Ovary (tissue), 9 donors: Measurements from ENCODE around the gene EHHADH. TPM values are rescaled to one million over a fixed set of nuclear protein-coding genes. Genes with fewer than 3 reads are reported as not detected.

Experiments used
- DNase-seq, 5 donors: peaks; one replicate each; pipeline ENCODE4 v3.0.0-alpha.2; 2019 to 2020
- H3K27ac ChIP-seq, 2 donors: fragments of 200-600 bp; one replicate each; pipeline versions ENCODE4 v1.5.1 to v1.8.0; 2019 to 2022
- H3K27me3 ChIP-seq: fragments of 200-600 bp; one replicate; pipeline ENCODE4 v1.8.0; 2022
- H3K36me3 ChIP-seq: fragments of 200-600 bp; sonication (generic); one replicate; pipeline ENCODE4 v1.5.1; 2019
- H3K4me1 ChIP-seq: one replicate; pipeline ENCODE4 v1.8.1; 2013; ENCODE audit warnings: mild to moderate bottlenecking, moderate library complexity; ENCODE audit not compliant: insufficient read depth
- H3K4me3 ChIP-seq: fragments of 200-600 bp; sonication (generic); one replicate; pipeline ENCODE4 v1.5.1; 2017
- H3K9me3 ChIP-seq, 2 donors: fragments of 200-600 bp in 1 of 2; sonication (generic) in 1 of 2; one replicate each; pipeline versions ENCODE4 v1.5.1 to v1.8.1; 2013 to 2019; ENCODE audit warnings: mild to moderate bottlenecking in 1 of 2, moderate library complexity in 1 of 2
- EP300 ChIP-seq: sonication (generic); formaldehyde crosslinking; IDR thresholded peaks from one replicate; pipeline ENCODE4 v1.6.1; 2017; ENCODE audit warnings: antibody characterized with exemption
- POLR2A ChIP-seq: fragments of 450-650 bp; IDR thresholded peaks from one replicate; pipeline ENCODE4 v1.6.1; 2017; ENCODE audit warnings: antibody characterized with exemption, mild to moderate bottlenecking, moderate library complexity
- WGBS, 3 donors: extraction: QIAGEN DNeasy Blood & Tissue Kit in 1 of 3; methylation state at CpG; one replicate each; pipeline versions ENCODE4 v1.1.5 to v1.1.7; 2013 to 2017; 5-methylcytosine and 5-hydroxymethylcytosine counted together
- intact Hi-C, 4 donors: fragments of 100-400 bp; cut with DNase I; formaldehyde crosslinking; loops; one replicate each; pipeline versions ENCODE4 v1.11.0 to v1.15.1; 2022 to 2023
- polyA plus RNA-seq, 2 donors: library from polyadenylated mRNA; stranded (reverse); fragments of 200-250 nt in 1 of 2; fragments of 350-450 nt in 1 of 2; fragmentation: Illumina TruSeq in 1 of 2; extraction: RNeasy Lipid Tissue Mini Kit (QIAGEN cat#74804) in 1 of 2; gene quantifications; one replicate each; pipeline ENCODE4 v1.2.3, GENCODE V29; 2013 to 2014
- total RNA-seq, 7 donors: library from RNA; depleted of rRNA in 2 of 7; stranded (reverse); fragments of >200 nt in 2 of 7; fragmentation: NEBNext Ultra II Directional in 3 of 7; extraction: Animal tissue kit (Norgen Biotek cat#: 25700) in 3 of 7; gene quantifications; one replicate each; pipeline versions ENCODE4 v1.1.0 to v1.2.4, GENCODE V29; 2016 to 2023
- TF ChIP-seq, protein P1 (sequence below), 3 donors: fragments of 450-650 bp in 2 of 3; fragments of 200-600 bp in 1 of 3; IDR thresholded peaks; one replicate each; pipeline versions ENCODE4 v1.5.1 to v1.8.0; 2016 to 2022; ENCODE audit warnings: antibody characterized with exemption in 3 of 3, mild to moderate bottlenecking in 1 of 3
- donor health status: DM: no; HTN: no; CAD: no; lungs with moderate emphysema.
- donor health status: DM: no; HTN: no; CAD: no.
- donor health status: Bipolar disorder and iron deficiency.
- donor health status: DM: yes; HTN: yes; CAD: no.
- donor health status: DM: no; HTN: no; CAD: no.
- donor health status: DM: yes; HTN: yes; CAD: no.

EHHADH gene
- total and polyA plus RNA-seq, 9 donors: 1.4 to 6.9 (median 2.9) TPM

DNA sequence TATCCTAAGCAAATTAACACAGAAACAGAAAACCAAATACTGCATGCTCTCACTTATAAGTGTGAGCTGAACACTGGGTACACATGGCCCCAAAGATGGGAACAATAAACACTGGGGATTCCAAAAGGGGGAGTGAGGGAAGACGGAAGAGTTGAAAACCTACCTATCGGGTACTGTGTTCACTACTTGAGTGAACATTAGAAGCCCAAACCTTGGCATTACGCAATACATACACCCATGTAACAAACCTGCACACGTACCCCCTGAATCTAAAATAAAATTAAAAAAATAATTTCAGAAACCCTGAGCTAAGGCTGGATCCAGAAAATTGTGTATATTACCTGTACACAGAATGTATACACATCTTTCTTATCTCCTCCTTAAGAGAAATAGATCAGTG, 58.2 kb downstream of the EHHADH start:
- no peak for DNase-seq
- 92 to 96% (median 96%) methylated on average over 4 of the region's 4 CpGs for WGBS, 3 donors
- H3K27ac ChIP-seq: no peak overlapping the region
- no peaks in the 10 kb centered on the region for H3K36me3 ChIP-seq
- no peaks in the 10 kb centered on the region for H3K9me3 ChIP-seq
- no peaks in the 10 kb centered on the region for H3K4me1 ChIP-seq
- intact Hi-C loops: no loop called here
- TF ChIP-seq, protein P1, sequence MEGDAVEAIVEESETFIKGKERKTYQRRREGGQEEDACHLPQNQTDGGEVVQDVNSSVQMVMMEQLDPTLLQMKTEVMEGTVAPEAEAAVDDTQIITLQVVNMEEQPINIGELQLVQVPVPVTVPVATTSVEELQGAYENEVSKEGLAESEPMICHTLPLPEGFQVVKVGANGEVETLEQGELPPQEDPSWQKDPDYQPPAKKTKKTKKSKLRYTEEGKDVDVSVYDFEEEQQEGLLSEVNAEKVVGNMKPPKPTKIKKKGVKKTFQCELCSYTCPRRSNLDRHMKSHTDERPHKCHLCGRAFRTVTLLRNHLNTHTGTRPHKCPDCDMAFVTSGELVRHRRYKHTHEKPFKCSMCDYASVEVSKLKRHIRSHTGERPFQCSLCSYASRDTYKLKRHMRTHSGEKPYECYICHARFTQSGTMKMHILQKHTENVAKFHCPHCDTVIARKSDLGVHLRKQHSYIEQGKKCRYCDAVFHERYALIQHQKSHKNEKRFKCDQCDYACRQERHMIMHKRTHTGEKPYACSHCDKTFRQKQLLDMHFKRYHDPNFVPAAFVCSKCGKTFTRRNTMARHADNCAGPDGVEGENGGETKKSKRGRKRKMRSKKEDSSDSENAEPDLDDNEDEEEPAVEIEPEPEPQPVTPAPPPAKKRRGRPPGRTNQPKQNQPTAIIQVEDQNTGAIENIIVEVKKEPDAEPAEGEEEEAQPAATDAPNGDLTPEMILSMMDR (IDR thresholded peaks at IDR 0.05): no peak
- TF ChIP-seq EP300: no peak
- TF ChIP-seq POLR2A: no peak
- no peaks in the 10 kb centered on the region for H3K27me3 ChIP-seq
- no peak overlapping the region for H3K4me3 ChIP-seq

DNA sequence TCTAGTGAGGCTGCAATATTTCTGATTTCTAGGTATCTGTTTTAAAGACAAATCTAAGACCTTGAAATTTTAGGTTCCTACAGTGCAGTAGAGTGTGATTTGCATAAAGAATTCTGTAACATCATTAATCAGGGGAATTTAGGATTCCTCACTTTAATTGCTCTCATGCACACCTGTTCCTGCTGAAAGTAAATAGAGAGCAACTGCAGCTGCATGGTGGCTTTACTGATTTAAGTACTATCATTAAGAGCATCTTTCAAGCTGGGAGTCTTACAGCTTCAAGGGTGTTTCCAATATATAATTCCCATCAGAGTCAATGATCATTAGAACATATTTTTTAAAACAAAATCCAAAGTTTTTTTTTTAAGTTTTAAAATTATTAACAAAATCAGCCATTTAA, 65.0 kb downstream of the EHHADH start:
- TF ChIP-seq EP300 (no peak), POLR2A (no peak)
- TF ChIP-seq, protein P1 (IDR thresholded peaks at IDR 0.05): no peak
- Histone ChIP-seq H3K36me3 (no peaks in the 10 kb centered on the region), H3K27me3 (no peaks in the 10 kb centered on the region), H3K27ac (no peak overlapping the region), H3K4me3 (no peak overlapping the region), H3K4me1 (no peaks in the 10 kb centered on the region), H3K9me3 (no peaks in the 10 kb centered on the region)
- intact Hi-C loops: no loop called here
- DNase-seq: no peak

GRCh38 chr3:185187391-185187790, 66.5 kb downstream of the EHHADH start:
- WGBS, 3 donors: 78 to 82% (median 81%) methylated on average over 2 of the region's 2 CpGs
- no peak overlapping the region for H3K27ac ChIP-seq
- H3K4me3 ChIP-seq: no peak overlapping the region
- no peaks in the 10 kb centered on the region for H3K4me1 ChIP-seq
- H3K36me3 ChIP-seq: no peaks in the 10 kb centered on the region
- no peaks in the 10 kb centered on the region for H3K27me3 ChIP-seq
- TF ChIP-seq EP300: no peak
- no peak for TF ChIP-seq POLR2A
- TF ChIP-seq, protein P1 (IDR thresholded peaks at IDR 0.05): no peak
- intact Hi-C loops: no loop called here
- no peak for DNase-seq
- no peaks in the 10 kb centered on the region for H3K9me3 ChIP-seq

- Histone ChIP-seq H3K4me3 (no peak overlapping the region), H3K27me3 (no peaks in the 10 kb centered on the region), H3K9me3 (no peaks in the 10 kb centered on the region), H3K27ac (no peak overlapping the region), H3K36me3 (no peaks in the 10 kb centered on the region), H3K4me1 (no peaks in the 10 kb centered on the region)
- 10 to 16% (median 12%) methylated on average over 10 of the region's 10 CpGs for WGBS, 3 donors
- intact Hi-C loops: loop anchor here (5.0 to 10.0 kb wide), 4 partner anchors 102 to 422 kb away; no protein-coding TSS in a partner anchor
- DNase-seq: peak in 4 of 5 donors; percentile 31 to 59 (median 43)
- TF ChIP-seq, protein P1 (IDR thresholded peaks at IDR 0.05): peak; percentile 36 to 69 (median 67)
- TF ChIP-seq EP300 (no peak), POLR2A (no peak)
Observed at GRCh38 chr3:185176750-185177359, 77.0 kb downstream of the EHHADH start.
